Endothelial cell (in vitro differentiated cells): Measurements from ENCODE around the gene CD27. TPM values are rescaled to one million over a fixed set of nuclear protein-coding genes. Genes with fewer than 3 reads are reported as not detected.
"Not testable (repeated sequence)": the region's sequence is repeated elsewhere in the genome, so short reads cannot be mapped to it uniquely, and the experiment has no call there.

ENCODE experiments used
- DNase-seq: peaks from one replicate; pipeline ENCODE4 v3.0.0; 2021; ENCODE audit warnings: low spot score
- H3K27ac Mint-ChIP-seq: one replicate; pipeline ENCODE4 v1.8.0; 2021; ENCODE audit warnings: mixed read lengths, inconsistent platforms; ENCODE audit not compliant: unreplicated experiment
- H3K27me3 Mint-ChIP-seq: one replicate; pipeline ENCODE4 v1.8.0; 2021; ENCODE audit warnings: mild to moderate bottlenecking, moderate library complexity, mixed read lengths, inconsistent platforms; ENCODE audit not compliant: unreplicated experiment
- H3K36me3 Mint-ChIP-seq: one replicate; pipeline ENCODE4 v1.8.0; 2021; ENCODE audit warnings: mild to moderate bottlenecking, low read depth, mixed read lengths, inconsistent platforms; ENCODE audit not compliant: unreplicated experiment
- H3K4me1 Mint-ChIP-seq: one replicate; pipeline ENCODE4 v1.8.0; 2021; ENCODE audit warnings: mild to moderate bottlenecking, mixed read lengths, inconsistent platforms; ENCODE audit not compliant: unreplicated experiment
- H3K4me3 Mint-ChIP-seq: one replicate; pipeline ENCODE4 v1.8.0; 2021; ENCODE audit warnings: mild to moderate bottlenecking, mixed read lengths, inconsistent platforms; ENCODE audit not compliant: unreplicated experiment
- H3K9me3 Mint-ChIP-seq: one replicate; pipeline ENCODE4 v1.8.0; 2021; ENCODE audit warnings: mixed read lengths, inconsistent platforms; ENCODE audit not compliant: unreplicated experiment
- CTCF ChIP-seq: fragments of 200-600 bp; sonication (generic); IDR thresholded peaks from one replicate; pipeline ENCODE4 v1.5.0; 2021; ENCODE audit warnings: antibody characterized with exemption; ENCODE audit not compliant: unreplicated experiment
- total RNA-seq: library from RNA; stranded (reverse); fragmentation: NEBNext Ultra II Directional; extraction: Animal tissue kit (Norgen Biotek cat#: 25700); gene quantifications from one replicate; pipeline ENCODE4 v1.2.1, GENCODE V29; 2021; ENCODE audit not compliant: unreplicated experiment

CD27 gene
- total RNA-seq, 1 donor from 2014 or later = not detected

- Mint-ChIP-seq H3K4me1 (no peaks in the 10 kb centered on the region), H3K36me3 (peaks cover 5% of the 10 kb centered on the region), H3K27me3 (peaks cover 3% of the 10 kb centered on the region), H3K9me3 (no peaks in the 10 kb centered on the region), H3K4me3 (no peak overlapping the region), H3K27ac (no peak overlapping the region)
- no peak for DNase-seq
- no peak for TF ChIP-seq CTCF
Measured at GRCh38 chr12:6476489-6476888, 31.7 kb downstream of the CD27 start.

- H3K4me1 Mint-ChIP-seq, H3K4me3 Mint-ChIP-seq, H3K36me3 Mint-ChIP-seq, H3K27ac Mint-ChIP-seq, H3K9me3 Mint-ChIP-seq, DNase-seq, H3K27me3 Mint-ChIP-seq: not testable (repeated sequence)
Measured at GRCh38 chr12:6477601-6478377, 33.0 kb downstream of the CD27 start.

- H3K4me3 Mint-ChIP-seq = no peak overlapping the region
- H3K9me3 Mint-ChIP-seq = no peaks in the 10 kb centered on the region
- no peak overlapping the region for H3K27ac Mint-ChIP-seq
- H3K36me3 Mint-ChIP-seq = peaks cover 5% of the 10 kb centered on the region
- DNase-seq = no peak
- TF ChIP-seq CTCF = no peak
- H3K4me1 Mint-ChIP-seq = no peaks in the 10 kb centered on the region
- peaks cover 3% of the 10 kb centered on the region for H3K27me3 Mint-ChIP-seq
Measured at GRCh38 chr12:6478416-6478815, 33.7 kb downstream of the CD27 start.

DNA sequence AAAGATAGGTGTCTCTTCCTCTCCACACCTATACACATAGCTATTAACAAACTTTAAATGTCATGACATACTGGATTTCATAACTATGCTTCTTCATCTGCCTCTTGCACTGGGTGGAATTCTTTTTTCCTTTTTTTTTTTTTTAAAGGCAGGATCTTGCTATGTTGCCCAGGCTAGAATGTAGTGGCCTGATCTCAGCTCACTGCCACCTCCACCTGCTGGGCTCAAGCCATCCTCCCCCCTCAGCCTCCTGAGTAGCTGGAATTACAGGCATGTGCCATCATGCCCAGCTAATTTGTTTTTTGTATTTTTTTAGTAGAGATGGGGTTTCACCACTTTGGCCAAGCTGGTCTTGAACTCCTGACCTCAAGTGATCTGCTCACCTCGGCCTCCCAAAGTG, 43.5 kb downstream of the CD27 start:
- Mint-ChIP-seq H3K36me3 (no peaks in the 10 kb centered on the region), H3K4me3 (peak overlapping the region; percentile 2), H3K27me3 (peaks cover 4% of the 10 kb centered on the region), H3K4me1 (peaks cover 9% of the 10 kb centered on the region), H3K9me3 (no peaks in the 10 kb centered on the region), H3K27ac (no peak overlapping the region)
- TF ChIP-seq CTCF = no peak
- DNase-seq = no peak

DNA sequence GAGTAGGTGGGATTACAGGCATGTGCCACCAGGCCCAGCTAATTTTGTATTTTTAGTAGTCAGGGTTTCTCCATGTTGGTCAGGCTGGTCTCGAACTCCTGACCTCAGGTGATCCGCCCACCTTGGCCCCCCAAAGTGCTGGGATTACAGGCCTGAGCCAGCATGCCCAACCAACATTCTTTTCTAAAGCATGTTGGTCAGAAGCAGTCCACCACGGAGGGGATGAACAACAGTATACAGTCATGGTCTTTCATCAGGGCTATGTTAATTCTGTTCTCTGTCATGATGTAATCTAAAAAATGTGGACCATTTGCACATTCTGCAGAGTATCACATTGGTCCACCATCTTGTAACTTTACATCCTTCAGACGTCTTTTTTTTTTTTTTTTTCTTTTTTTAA, 44.7 kb downstream of the CD27 start:
- H3K27ac Mint-ChIP-seq = no peak overlapping the region
- H3K27me3 Mint-ChIP-seq = peaks cover 7% of the 10 kb centered on the region
- no peak for DNase-seq
- H3K4me1 Mint-ChIP-seq = peaks cover 12% of the 10 kb centered on the region
- no peaks in the 10 kb centered on the region for H3K9me3 Mint-ChIP-seq
- H3K36me3 Mint-ChIP-seq = no peaks in the 10 kb centered on the region
- H3K4me3 Mint-ChIP-seq = no peak overlapping the region
- no peak for TF ChIP-seq CTCF

GRCh38 chr12:6490673-6491072, 45.9 kb downstream of the CD27 start:
- H3K27me3 Mint-ChIP-seq, H3K27ac Mint-ChIP-seq, DNase-seq, H3K4me3 Mint-ChIP-seq, H3K36me3 Mint-ChIP-seq, H3K9me3 Mint-ChIP-seq: not testable (repeated sequence)
- H3K4me1 Mint-ChIP-seq = peaks cover 16% of the 10 kb centered on the region
